ENCODE measurements around the gene CTIF. TPM values are rescaled to one million over a fixed set of nuclear protein-coding genes. Genes with fewer than 3 reads are reported as not detected.

CTIF gene
- total and polyA plus RNA-seq, 4 donors: 12.2 to 45.7 (median 32.6) TPM

DNA sequence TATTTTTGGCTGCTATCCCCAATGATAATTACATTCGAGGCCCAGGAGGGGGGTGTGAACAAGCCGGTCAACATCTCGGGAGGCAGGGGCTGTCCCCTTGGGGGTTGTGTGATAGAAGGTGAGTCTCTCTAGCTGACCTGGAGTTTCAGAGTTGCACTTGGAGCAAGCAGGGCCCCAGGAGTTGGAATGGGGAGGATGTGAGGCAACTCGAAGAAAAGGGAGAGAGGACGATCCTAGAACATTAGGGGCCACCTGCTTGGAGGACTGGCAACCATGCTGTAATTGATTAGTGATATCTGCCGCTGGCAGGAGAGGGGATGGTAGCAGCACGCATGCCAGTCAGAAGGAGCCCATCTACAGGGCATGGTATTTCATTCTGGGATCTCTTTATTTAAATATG, 122.6 kb downstream of the CTIF start:
- peak overlapping the region in 1 of 2 donors; percentile 44 for H3K9ac ChIP-seq (ENCODE audit: insufficient read depth in 1 of 2, low read length in 2 of 2)
- H3K4me1 ChIP-seq (ENCODE audit: control insufficient read depth in 5 of 5, insufficient read depth in 5 of 5, low read length in 5 of 5): peaks cover 0 to 33% (median 30%) of the 10 kb centered on the region in 5 donors
- no peaks in the 10 kb centered on the region for H3K27me3 ChIP-seq (ENCODE audit: control insufficient read depth in 3 of 3, insufficient read depth in 3 of 3, low read length in 2 of 3)
- peaks cover 0 to 12% (median 8%) of the 10 kb centered on the region in 4 donors for H3K36me3 ChIP-seq (ENCODE audit: control insufficient read depth in 4 of 4, insufficient read depth in 4 of 4, low read length in 4 of 4)
- no peak overlapping the region for H3K27ac ChIP-seq (ENCODE audit: low read depth in 1 of 2, low read length in 1 of 2)
- DNase-seq: no peak
- H3K9me3 ChIP-seq (ENCODE audit: control insufficient read depth in 4 of 4, insufficient read depth in 3 of 4, low read length in 3 of 4): no peaks in the 10 kb centered on the region
- no peak overlapping the region for H3K4me3 ChIP-seq
- WGBS, 2 donors: 71 to 87% methylated on average over 7 of the region's 7 CpGs
- TF ChIP-seq, protein P1, sequence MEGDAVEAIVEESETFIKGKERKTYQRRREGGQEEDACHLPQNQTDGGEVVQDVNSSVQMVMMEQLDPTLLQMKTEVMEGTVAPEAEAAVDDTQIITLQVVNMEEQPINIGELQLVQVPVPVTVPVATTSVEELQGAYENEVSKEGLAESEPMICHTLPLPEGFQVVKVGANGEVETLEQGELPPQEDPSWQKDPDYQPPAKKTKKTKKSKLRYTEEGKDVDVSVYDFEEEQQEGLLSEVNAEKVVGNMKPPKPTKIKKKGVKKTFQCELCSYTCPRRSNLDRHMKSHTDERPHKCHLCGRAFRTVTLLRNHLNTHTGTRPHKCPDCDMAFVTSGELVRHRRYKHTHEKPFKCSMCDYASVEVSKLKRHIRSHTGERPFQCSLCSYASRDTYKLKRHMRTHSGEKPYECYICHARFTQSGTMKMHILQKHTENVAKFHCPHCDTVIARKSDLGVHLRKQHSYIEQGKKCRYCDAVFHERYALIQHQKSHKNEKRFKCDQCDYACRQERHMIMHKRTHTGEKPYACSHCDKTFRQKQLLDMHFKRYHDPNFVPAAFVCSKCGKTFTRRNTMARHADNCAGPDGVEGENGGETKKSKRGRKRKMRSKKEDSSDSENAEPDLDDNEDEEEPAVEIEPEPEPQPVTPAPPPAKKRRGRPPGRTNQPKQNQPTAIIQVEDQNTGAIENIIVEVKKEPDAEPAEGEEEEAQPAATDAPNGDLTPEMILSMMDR (IDR thresholded peaks at IDR 0.05; ENCODE audit: control extremely low read depth, extremely low read depth): no peak
- no peak for ATAC-seq (ENCODE audit: insufficient read depth, low FRiP score)

DNA sequence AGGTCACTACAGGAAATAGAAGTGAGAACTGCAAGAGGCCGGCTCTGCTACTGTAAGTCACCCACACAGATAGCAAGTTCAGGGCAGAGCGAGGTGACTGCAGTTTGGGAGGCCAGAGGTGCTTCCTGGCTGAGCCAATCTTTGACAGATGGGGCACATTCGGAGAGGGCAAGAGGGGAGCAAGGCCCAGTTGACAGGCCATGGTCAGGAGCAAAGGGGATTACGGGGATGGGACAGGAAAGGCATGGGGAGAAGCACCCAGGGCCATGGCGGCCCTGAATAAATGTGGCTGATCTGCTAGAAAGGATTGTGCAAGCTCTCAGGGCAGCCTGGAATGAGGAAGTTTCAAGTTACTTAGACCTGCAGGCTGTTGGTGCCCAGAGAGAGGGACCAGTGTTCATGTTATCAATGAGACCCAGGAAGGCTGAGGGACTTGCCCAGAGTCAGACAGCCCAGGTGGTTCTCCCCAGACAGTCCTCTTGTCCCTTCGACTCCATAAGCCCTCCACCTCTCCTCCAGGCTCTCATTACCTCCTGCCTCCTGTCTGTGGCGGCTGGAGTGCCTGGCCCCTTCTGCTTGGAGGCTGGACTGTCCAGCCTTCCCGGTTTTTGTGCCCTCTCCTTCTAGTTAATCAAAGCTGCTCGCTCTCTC, 123.3 kb downstream of the CTIF start:
- DNase-seq: peak; percentile 63 to 81 (median 73)
- ATAC-seq (ENCODE audit: insufficient read depth, low FRiP score): peak; percentile 61
- Histone ChIP-seq H3K9ac (ENCODE audit: insufficient read depth in 1 of 2, low read length in 2 of 2) (no peak overlapping the region), H3K9me3 (ENCODE audit: control insufficient read depth in 4 of 4, insufficient read depth in 3 of 4, low read length in 3 of 4) (no peaks in the 10 kb centered on the region), H3K27ac (ENCODE audit: low read depth in 1 of 2, low read length in 1 of 2) (peak overlapping the region in 1 of 2 donors; percentile 88), H3K4me1 (ENCODE audit: control insufficient read depth in 5 of 5, insufficient read depth in 5 of 5, low read length in 5 of 5) (peaks cover 0 to 33% (median 30%) of the 10 kb centered on the region in 5 donors), H3K27me3 (ENCODE audit: control insufficient read depth in 3 of 3, insufficient read depth in 3 of 3, low read length in 2 of 3) (no peaks in the 10 kb centered on the region), H3K4me3 (no peak overlapping the region), H3K36me3 (ENCODE audit: control insufficient read depth in 4 of 4, insufficient read depth in 4 of 4, low read length in 4 of 4) (peaks cover 0 to 14% (median 8%) of the 10 kb centered on the region in 4 donors)
- TF ChIP-seq, protein P1 (IDR thresholded peaks at IDR 0.05; ENCODE audit: control extremely low read depth, extremely low read depth): no peak
- WGBS, 2 donors: 41 to 53% methylated on average over 9 of the region's 9 CpGs

DNA sequence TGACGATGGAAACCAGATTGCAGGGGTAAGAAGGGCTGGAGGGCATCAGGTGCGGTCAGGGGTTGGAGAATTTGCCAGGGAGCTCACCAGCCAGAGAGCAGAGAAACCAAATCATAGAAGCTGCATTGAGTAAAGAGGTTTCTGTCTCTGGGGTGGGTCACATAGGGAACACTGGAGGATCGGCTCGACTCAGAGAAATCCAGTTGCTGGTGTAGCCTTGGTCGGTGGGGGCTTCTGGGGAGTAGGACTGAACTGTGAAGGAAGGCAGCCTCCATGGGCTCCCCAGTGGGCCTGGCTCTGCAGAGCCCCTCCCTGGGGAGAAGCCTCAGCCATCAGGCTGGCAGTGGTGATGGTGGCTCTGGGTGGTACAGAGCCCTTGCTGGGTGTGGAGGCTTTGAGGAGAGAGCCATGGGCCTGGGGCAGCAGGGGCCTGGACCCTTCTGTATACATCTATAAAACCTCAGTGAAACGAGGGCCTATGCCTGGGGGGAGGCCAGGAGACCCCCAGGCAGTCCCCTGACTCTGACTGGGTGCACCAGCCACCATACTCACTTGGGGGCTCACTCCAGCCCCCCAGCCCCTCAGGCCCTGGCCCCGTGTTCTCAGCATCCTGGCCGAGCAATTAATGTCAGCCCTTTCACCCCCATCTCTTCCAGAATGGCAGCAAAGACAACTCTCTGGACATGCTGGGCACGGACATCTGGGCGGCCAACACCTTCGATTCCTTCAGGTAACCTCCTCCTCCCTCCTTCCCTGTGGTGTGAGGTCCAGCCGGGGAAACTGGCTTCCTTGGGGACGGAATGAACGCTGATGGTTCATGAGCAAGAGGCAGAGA, 124.5 kb downstream of the CTIF start:
- Histone ChIP-seq H3K9ac (ENCODE audit: insufficient read depth in 1 of 2, low read length in 2 of 2) (no peak overlapping the region), H3K36me3 (ENCODE audit: control insufficient read depth in 4 of 4, insufficient read depth in 4 of 4, low read length in 4 of 4) (peaks cover 3 to 14% (median 8%) of the 10 kb centered on the region in 4 donors), H3K27ac (ENCODE audit: low read depth in 1 of 2, low read length in 1 of 2) (peak overlapping the region in 1 of 2 donors; percentile 6), H3K4me3 (no peak overlapping the region), H3K4me1 (ENCODE audit: control insufficient read depth in 5 of 5, insufficient read depth in 5 of 5, low read length in 5 of 5) (peaks cover 0 to 30% (median 26%) of the 10 kb centered on the region in 5 donors), H3K27me3 (ENCODE audit: control insufficient read depth in 3 of 3, insufficient read depth in 3 of 3, low read length in 2 of 3) (no peaks in the 10 kb centered on the region), H3K9me3 (ENCODE audit: control insufficient read depth in 4 of 4, insufficient read depth in 3 of 4, low read length in 3 of 4) (no peaks in the 10 kb centered on the region)
- WGBS, 2 donors: 93 to 96% methylated on average over 14 of the region's 14 CpGs
- DNase-seq: peak in 1 of 3 donors; percentile 11
- TF ChIP-seq, protein P1 (IDR thresholded peaks at IDR 0.05; ENCODE audit: control extremely low read depth, extremely low read depth): no peak
- no peak for ATAC-seq (ENCODE audit: insufficient read depth, low FRiP score)
